Stimulated activated CD4-positive, alpha-beta T cell treated with anti-CD3 and anti-CD28 coated beads, Interleukin-12 subunit alpha, Interleukin-12 subunit beta, amount 100 ng/mL, for 4 hours (primary cell): Measurements from ENCODE around the gene TUBB3.
A peak's percentile ranks its signal among the peaks of the same experiment; 100 is the strongest.
"Not testable (repeated sequence)": the region's sequence is repeated elsewhere in the genome, so short reads cannot be mapped to it uniquely, and the experiment has no call there.

Experiments used
- DNase-seq: peaks from one replicate; pipeline ENCODE4 v3.0.0-alpha.2; 2020

Gene TUBB3

GRCh38 chr16:89903908-89904515 is 19.1 kb upstream of the TUBB3 start:
- no peak for DNase-seq

GRCh38 chr16:89904606-89905510 is 18.3 kb upstream of the TUBB3 start:
- DNase-seq, result no peak

GRCh38 chr16:89905511-89906139 is 17.5 kb upstream of the TUBB3 start:
- DNase-seq, result no peak

- no peak for DNase-seq
Measured at GRCh38 chr16:89906140-89907025, 16.8 kb upstream of the TUBB3 start.

- DNase-seq, result no peak
Measured at GRCh38 chr16:89907055-89907814, 15.9 kb upstream of the TUBB3 start.

- DNase-seq, result no peak
Measured at GRCh38 chr16:89908236-89908635, 14.9 kb upstream of the TUBB3 start.

- DNase-seq, result peak; percentile 64
Measured at GRCh38 chr16:89909777-89910716, 13.1 kb upstream of the TUBB3 start.

- no peak for DNase-seq
Measured at GRCh38 chr16:89910717-89911354, 12.3 kb upstream of the TUBB3 start.

- DNase-seq, result no peak
Measured at GRCh38 chr16:89911375-89911774, 11.8 kb upstream of the TUBB3 start.

- DNase-seq, result no peak
Measured at GRCh38 chr16:89912143-89912542, 11.0 kb upstream of the TUBB3 start.

GRCh38 chr16:89912627-89913026 is 10.5 kb upstream of the TUBB3 start:
- DNase-seq, result no peak

GRCh38 chr16:89913408-89914387 is 9.4 kb upstream of the TUBB3 start:
- no peak for DNase-seq

- DNase-seq, result not testable (repeated sequence)
Measured at GRCh38 chr16:89914642-89915285, 8.4 kb upstream of the TUBB3 start.

- no peak for DNase-seq
Measured at GRCh38 chr16:89915303-89916232, 7.6 kb upstream of the TUBB3 start.

- DNase-seq, result peak; percentile 59
Measured at GRCh38 chr16:89917773-89918452, 5.2 kb upstream of the TUBB3 start.

GRCh38 chr16:89918453-89919347 is 4.4 kb upstream of the TUBB3 start, which contains the start of gene MC1R:
MC1R (plus strand) TSS chr16:89918862; CDS start chr16:89919259, 397 bp downstream.
- no peak for DNase-seq
